ENCODE data around the gene HOXA6. TPM values are rescaled to one million over a fixed set of nuclear protein-coding genes. Genes with fewer than 3 reads are reported as not detected.

HOXA6 gene
- total RNA-seq, 4 donors from 2014 or later, result 11.1 to 30.9 (median 18.7) TPM

- H3K4me3 ChIP-seq, result peak overlapping the region in 2 of 4 donors; percentile 50 to 74
- peaks cover 0 to 91% of the 10 kb centered on the region in 2 donors for H3K27me3 ChIP-seq
- peak overlapping the region in 1 of 4 donors; percentile 88 for H3K27ac ChIP-seq
- TF ChIP-seq EP300 (IDR thresholded peaks at IDR 0.05) (no peak), POLR2A (IDR thresholded peaks at IDR 0.05) (no peak)
- TF ChIP-seq, protein P1, sequence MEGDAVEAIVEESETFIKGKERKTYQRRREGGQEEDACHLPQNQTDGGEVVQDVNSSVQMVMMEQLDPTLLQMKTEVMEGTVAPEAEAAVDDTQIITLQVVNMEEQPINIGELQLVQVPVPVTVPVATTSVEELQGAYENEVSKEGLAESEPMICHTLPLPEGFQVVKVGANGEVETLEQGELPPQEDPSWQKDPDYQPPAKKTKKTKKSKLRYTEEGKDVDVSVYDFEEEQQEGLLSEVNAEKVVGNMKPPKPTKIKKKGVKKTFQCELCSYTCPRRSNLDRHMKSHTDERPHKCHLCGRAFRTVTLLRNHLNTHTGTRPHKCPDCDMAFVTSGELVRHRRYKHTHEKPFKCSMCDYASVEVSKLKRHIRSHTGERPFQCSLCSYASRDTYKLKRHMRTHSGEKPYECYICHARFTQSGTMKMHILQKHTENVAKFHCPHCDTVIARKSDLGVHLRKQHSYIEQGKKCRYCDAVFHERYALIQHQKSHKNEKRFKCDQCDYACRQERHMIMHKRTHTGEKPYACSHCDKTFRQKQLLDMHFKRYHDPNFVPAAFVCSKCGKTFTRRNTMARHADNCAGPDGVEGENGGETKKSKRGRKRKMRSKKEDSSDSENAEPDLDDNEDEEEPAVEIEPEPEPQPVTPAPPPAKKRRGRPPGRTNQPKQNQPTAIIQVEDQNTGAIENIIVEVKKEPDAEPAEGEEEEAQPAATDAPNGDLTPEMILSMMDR (IDR thresholded peaks at IDR 0.05), result no peak
- peaks cover 0 to 70% (median 16%) of the 10 kb centered on the region in 4 donors for H3K4me1 ChIP-seq
- no peaks in the 10 kb centered on the region for H3K36me3 ChIP-seq
- 71 to 79% methylated on average over 7 of the region's 7 CpGs for WGBS, 2 donors
- DNase-seq (ENCODE audit: low spot score in 2 of 2), result no peak
- H3K9me3 ChIP-seq, result no peaks in the 10 kb centered on the region
Observed at GRCh38 chr7:27162561-27163287, 15.2 kb upstream of the HOXA6 start.

DNA sequence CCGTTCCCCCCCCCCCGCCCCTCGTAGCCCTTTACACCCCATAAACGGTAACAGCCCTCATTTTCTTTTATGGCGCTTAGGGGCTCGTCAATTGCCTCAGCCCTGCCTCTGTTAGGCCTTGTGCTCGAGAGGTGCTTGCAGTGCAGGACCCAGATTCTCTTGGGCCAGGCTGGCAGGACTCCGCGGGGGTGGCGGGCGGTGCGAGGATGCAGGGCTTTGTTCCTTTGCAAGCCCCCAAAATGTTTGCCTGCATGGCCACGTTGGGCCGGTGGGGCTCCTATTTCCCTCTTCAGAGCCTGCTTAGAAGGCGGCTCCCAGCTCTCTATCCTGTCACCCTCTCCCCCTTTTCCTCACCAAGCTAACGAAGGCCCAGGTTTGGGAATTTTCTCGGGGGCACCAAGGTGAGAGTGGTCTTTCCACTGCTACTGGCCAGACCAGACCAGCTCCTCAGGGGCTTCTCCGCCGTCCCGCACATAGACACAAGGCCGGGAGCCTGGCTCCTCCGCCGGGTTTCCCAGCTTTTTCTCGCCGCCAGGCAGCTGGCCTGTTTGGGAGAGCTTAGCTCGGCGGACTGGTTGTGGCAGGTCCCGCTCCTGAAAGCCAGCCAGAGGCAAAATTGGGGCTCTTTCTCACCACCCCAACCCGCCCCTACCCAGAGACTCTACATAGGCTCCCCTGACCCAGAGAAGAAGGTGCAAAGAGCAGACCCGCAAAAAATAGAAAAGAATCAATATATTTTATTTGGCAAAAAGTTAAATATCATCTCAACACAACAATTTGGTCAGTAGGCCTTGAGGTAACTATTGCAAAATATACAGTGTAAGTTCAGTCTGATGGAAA is 14.4 kb upstream of the HOXA6 start:
- DNase-seq (ENCODE audit: low spot score in 2 of 2), result peak in 1 of 2 donors; percentile 13
- H3K27me3 ChIP-seq, result peaks cover 0 to 91% of the 10 kb centered on the region in 2 donors
- H3K27ac ChIP-seq, result peak overlapping the region in 3 of 4 donors; percentile 32 to 64 (median 60)
- H3K4me1 ChIP-seq, result peaks cover 0 to 66% (median 16%) of the 10 kb centered on the region in 4 donors
- no peaks in the 10 kb centered on the region for H3K36me3 ChIP-seq
- TF ChIP-seq EP300 (IDR thresholded peaks at IDR 0.05) (no peak), POLR2A (IDR thresholded peaks at IDR 0.05) (no peak)
- TF ChIP-seq, protein P1 (IDR thresholded peaks at IDR 0.05), result no peak
- peak overlapping the region in 2 of 4 donors; percentile 44 to 59 for H3K4me3 ChIP-seq
- 50 to 52% methylated on average over 20 to 30 of the region's 30 CpGs for WGBS, 2 donors
- no peaks in the 10 kb centered on the region for H3K9me3 ChIP-seq

DNA sequence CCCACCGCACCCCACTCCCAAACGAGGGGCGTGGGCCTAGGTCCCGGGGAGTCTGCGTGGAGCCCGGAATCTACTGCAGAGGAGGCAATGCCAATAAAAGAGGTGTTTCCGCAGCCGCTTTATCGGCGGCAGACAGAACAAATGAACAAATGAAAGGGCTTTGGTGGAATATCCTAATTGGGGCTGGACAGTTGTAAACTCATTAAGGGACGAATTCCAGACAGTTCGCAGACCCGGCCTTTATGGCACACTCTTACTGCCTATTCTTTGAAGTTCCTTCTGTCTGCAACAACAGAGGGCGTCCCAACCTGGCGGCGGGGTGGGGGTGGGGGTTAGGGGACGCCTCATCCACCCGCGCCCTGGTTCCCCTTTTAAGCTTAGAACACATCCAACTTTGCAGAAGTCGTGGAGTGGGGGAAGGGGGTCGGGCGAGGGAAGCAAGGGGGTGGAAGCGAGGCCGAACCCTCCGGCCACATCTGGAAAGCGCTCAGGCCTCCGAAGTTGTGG is 13.7 kb upstream of the HOXA6 start:
- peaks cover 0 to 66% (median 14%) of the 10 kb centered on the region in 4 donors for H3K4me1 ChIP-seq
- WGBS, 2 donors, result 17 to 19% methylated on average over 23 to 27 of the region's 27 CpGs

DNA sequence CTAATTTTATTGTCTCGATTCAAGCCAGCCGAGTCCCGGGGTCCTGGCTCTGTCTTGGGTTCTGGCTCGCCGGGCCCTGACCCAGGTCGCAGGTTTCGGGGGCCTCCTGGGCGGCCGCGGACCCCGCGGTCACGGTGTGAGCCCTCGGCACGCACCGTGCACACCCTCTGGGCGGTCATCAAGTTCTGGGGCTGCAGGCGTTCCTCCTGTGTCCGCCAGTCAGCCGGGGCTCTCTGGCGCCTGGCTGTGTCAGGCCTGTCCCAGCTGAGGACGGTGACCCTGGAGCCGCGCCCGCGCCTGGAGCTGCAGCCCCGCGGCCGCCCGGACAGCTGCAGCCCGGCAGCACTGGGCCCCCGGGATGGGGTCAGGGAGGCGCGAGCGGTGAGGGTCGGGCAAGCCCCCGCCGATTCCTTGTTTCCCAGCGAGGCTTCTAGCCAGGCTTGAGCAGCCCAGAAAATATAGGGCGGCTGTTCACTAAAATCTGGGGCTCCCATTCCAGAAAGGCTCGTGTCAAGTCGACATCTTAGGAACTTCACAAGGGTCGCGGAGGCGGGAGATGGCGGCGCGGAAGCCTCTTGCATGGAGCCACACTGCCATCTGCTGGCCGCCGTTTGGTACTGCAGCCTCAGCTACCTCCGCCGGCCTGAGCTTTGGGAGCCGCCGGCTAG is 13.1 kb upstream of the HOXA6 start:
- WGBS, 2 donors, result 3 to 4% methylated on average over 48 to 49 of the region's 54 CpGs
- H3K27ac ChIP-seq, result peak overlapping the region in 3 of 4 donors; percentile 60 to 65 (median 64)
- peak in 1 of 2 donors; percentile 32 for TF ChIP-seq EP300 (IDR thresholded peaks at IDR 0.05)
- TF ChIP-seq POLR2A (IDR thresholded peaks at IDR 0.05), result no peak
- TF ChIP-seq, protein P1 (IDR thresholded peaks at IDR 0.05), result peak; percentile 98 to 100 (median 99)
- DNase-seq (ENCODE audit: low spot score in 2 of 2), result peak; percentile 86 to 93
- H3K9me3 ChIP-seq, result no peaks in the 10 kb centered on the region
- peak overlapping the region; percentile 44 to 69 (median 54) for H3K4me3 ChIP-seq
- H3K36me3 ChIP-seq, result no peaks in the 10 kb centered on the region
- H3K4me1 ChIP-seq, result peaks cover 0 to 66% (median 14%) of the 10 kb centered on the region in 4 donors
- peaks cover 0 to 91% of the 10 kb centered on the region in 2 donors for H3K27me3 ChIP-seq

More for the DNA sequence above, 13.7 kb upstream of the HOXA6 start:
- Histone ChIP-seq H3K27me3 (peaks cover 0 to 91% of the 10 kb centered on the region in 2 donors), H3K27ac (peak overlapping the region in 2 of 4 donors; percentile 60 to 64), H3K4me3 (peak overlapping the region; percentile 44 to 69 (median 54)), H3K9me3 (no peaks in the 10 kb centered on the region), H3K36me3 (no peaks in the 10 kb centered on the region)
- TF ChIP-seq EP300 (IDR thresholded peaks at IDR 0.05) (no peak), POLR2A (IDR thresholded peaks at IDR 0.05) (no peak)
- TF ChIP-seq, protein P1 (IDR thresholded peaks at IDR 0.05), result no peak
- peak in 1 of 2 donors; percentile 21 for DNase-seq (ENCODE audit: low spot score in 2 of 2)
